ENCODE measurements around the gene MB21D2.

Gene MB21D2

DNA sequence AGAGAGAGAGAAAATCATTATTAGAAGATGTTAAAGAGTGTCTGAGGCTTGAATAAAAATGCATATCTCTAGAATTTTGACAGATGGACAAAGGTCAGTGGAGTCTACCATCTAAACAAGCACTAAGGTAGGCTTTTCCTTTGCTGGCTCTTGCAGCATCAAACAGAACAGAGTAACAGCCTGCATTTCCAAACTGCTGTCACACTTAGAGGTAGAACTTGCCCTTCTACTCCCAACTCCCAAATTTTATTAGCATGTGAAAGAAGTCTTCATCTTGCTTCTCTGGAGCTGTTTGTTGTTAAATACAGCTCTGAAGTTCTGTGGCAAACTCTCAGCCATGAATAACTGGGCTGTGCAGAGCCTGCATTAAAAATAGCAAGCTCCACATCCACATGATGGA is 4.1 kb upstream of the MB21D2 start:
- DNase-seq (ENCODE audit: low read depth) = no peak

DNA sequence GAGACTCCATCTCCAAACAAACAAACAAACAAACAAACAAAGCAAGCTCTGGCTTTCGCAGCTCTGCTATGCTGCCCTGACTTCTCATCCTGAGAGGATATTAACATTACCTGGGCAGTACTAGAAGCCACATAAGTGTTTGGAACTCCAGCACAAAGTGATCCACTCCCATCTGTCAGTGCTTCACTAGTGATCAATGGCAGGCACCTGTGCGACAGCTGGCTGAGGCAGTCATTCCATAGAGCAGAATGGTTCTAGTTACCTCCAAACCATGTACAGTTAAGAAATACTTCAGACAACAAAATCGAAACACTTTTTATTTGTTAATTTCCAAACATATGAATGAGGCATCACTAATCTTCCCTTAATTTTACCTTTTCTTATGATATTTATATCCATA is 2.8 kb upstream of the MB21D2 start:
- no peak for DNase-seq (ENCODE audit: low read depth)

DNA sequence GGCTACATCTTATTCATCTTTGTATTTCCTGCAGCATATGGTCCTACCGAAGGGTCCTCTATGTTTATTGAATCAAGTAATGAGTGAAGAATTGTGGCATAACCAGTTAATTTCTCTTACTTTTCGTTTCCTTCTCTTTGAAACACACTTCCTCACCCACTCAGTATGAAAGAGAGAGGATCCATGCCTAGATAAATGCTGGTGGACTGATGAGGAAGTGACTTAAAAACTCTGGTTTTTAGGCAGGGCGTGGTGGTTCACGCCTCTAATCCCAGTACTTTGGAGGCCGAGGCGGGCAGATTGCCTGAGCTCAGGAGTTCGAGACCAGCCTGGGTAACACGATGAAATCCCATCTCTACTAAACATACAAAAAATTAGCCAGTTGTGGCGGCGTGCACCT is 2.2 kb upstream of the MB21D2 start:
- DNase-seq (ENCODE audit: low read depth) = no peak

DNA sequence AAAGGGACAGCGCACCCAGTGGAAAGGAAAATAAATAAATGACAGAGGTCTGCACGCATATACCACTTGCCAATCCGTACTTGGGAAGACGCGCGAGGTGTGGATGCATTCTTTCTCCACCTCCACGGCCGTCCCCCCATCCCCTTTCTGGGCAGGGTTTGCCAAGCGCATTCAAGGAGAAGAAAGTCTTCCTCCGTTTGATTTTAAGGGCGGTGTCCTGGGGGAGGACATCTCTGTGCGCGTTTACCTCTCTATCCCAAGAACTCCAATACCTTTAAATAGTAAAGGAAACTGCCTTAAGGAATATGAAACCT is 576 bp upstream of the MB21D2 start:
- no peak for DNase-seq (ENCODE audit: low read depth)

DNA sequence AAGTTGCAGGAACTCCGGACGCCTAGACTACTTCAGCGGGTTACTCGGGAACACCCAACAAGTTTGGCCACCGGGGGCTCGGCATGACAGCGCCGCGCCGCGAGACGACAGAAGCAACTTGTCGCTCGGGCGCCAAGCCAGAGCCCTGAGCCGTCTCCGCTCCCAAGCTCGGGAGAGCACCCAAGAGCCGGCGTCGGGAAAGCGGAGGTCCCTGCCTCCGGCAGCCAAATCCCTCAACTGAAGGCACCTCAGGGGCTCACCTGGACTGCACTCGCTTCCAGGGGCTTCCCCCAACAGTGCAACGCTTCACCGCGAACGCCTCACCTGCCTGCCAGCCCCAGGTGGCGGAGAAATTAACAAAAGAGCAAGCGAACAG is 640 bp downstream of the MB21D2 start:
- no peak for DNase-seq (ENCODE audit: low read depth)

DNA sequence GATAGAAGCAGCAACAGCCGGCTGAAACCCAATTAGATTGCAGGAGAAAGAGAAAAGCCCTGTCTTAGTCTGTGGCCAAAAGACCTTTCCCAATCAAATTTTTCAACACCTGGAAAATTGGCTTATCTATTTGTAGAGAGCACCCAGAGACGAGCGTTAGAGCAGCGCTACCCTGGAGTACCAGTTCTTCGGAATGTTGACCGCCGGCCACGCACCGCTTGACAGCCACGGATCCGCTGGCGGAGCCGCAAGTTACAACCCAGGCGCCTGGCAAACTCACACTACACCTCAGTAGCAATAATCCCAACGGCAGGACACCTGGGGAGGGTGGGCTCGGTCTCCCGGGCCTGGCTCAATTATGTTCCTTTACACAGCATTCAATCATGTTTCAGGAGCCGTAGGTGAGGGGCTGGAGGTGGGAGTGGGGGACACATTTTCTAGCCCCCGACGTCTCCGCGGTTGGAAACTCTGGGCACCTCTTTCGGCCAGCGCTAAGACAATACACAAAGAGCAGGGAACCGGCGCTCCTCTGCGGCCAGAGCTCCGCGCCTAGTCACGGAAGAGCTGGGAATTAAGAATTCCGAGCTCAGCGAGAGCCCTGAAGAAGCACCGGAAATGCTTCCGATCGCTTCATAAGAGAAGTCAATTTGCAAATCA is 1.2 kb downstream of the MB21D2 start:
- DNase-seq (ENCODE audit: low read depth) = no peak

DNA sequence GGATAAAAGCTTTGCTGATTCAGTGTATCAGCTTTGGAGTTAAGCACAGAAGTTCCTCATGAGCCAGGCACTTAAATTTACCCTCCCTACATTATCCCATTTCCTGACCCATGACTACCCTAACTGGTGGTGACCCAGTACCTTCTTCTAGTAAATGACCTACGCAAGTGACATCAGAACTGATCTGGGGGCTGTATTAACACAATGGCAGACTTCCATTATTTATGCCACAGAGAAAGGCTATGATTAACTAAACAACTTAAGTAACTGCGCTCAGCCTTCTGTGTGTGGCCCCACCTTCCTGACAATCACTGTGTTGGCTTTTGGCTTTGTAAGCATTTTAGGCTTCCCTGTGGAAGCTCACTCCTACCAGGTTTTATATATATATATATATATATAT is 1.9 kb downstream of the MB21D2 start:
- DNase-seq (ENCODE audit: low read depth) = no peak

DNA sequence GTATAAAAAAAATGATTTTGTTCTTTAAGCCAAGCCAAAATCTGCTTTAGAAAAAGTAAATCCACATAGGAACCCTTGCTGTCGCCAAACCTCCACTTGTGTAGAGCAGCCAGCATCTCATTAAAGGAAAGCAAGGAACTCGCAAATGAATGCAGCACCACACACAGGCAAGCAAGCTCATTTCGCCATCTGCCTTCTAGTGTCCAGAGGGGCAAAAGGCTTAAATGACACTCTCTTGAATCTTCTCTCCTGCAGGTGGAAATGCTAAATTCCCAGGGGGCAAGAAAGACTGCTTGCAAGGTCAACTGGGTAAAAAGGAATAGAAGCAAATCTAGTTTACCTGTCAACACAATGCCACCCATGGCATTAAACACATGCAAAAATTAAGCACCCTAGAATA is 2.4 kb downstream of the MB21D2 start:
- DNase-seq (ENCODE audit: low read depth) = no peak

DNA sequence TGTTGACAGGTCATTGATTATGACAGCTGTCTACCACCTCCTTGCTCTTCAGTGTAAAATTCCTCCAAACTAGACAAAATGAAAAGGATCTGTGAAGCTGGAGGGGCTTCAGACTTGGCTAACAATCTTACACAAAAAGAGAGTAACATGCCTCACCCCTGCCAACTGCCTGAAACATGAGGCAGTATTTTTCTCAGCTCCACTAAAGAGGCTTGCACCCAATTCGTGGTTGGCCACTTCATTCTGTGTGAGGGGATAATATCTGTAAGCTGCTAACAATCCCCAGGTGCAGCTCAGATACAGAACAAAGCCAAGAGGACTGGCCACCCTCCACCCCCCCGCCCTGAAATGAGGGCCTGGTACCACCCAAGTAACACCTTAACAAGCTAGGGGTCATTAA is 2.8 kb downstream of the MB21D2 start:
- DNase-seq (ENCODE audit: low read depth) = no peak

DNA sequence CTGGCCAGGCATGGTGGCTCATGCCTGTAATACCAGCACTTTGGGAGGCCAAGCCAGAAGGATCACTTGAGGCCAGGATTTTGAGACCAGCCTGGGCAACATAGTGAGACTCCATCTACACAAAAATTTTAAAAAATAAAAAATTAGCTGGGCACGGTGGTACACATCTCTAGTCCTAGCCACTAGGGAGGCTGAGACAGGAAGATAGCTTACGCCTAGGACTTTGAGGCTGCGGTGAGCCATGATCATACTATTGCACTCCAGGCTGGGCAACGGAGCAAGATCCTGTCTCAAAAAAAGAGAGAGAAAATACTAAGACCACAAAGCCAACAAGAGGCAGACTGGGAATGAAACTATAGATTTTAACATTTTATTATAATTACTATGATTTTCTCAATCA is 4.1 kb downstream of the MB21D2 start:
- no peak for DNase-seq (ENCODE audit: low read depth)

DNA sequence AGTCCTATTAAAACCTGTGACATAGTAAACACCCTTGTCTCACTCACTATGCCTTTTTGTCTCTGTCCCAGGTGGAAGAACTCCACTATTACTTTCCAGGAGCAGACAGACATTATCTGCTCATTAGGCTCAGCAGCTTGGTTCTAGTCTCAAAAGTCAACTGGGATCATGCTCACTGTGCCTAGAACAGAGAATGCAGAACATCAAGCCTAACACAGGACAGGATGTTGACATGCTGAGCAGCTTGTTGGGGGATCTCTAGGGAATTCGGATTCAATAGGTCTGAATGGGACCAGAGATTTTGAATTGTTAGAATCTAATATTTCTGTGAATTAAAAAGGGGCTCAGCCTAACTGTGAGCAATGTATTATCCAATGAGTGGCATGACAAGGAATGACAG is 6.4 kb downstream of the MB21D2 start:
- no peak for DNase-seq (ENCODE audit: low read depth)

DNA sequence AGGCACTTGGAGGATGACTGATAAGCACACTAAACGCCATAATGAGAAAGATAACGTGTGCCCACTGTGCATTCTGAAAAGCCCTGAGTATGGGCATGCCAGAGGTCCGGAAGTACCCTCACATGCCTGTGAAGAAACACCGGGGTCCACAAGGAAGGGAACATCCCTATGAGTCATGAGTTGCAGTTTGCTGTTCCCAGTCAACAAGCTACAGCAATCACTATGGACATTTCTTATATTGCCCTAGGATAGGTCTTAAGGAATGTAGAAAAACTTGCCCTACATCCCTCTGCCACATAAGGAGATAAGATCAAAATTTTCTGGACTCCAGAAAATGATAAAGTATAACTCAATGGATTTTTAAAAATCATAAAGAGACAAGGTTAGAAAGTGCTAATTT is 9.9 kb downstream of the MB21D2 start:
- DNase-seq (ENCODE audit: low read depth) = no peak

DNA sequence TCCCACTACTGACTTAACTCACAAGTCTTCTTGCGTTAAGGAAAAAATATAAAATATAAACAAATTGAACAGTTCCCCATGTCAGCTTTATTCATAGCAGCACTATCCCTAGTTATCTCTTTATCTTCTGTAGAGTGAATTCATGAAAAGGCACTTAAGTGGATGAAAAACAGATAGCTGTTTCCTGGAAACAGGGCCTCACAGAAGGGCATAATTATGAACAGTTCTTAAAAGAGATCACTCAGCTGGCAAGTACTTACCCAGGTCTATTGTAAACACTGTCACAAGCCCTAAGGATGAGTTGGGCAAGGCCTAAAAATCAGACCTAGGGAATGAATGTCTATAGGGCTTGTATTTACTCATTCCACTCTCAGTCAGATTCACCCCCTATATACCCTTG is 10.7 kb downstream of the MB21D2 start:
- DNase-seq (ENCODE audit: low read depth) = no peak

DNA sequence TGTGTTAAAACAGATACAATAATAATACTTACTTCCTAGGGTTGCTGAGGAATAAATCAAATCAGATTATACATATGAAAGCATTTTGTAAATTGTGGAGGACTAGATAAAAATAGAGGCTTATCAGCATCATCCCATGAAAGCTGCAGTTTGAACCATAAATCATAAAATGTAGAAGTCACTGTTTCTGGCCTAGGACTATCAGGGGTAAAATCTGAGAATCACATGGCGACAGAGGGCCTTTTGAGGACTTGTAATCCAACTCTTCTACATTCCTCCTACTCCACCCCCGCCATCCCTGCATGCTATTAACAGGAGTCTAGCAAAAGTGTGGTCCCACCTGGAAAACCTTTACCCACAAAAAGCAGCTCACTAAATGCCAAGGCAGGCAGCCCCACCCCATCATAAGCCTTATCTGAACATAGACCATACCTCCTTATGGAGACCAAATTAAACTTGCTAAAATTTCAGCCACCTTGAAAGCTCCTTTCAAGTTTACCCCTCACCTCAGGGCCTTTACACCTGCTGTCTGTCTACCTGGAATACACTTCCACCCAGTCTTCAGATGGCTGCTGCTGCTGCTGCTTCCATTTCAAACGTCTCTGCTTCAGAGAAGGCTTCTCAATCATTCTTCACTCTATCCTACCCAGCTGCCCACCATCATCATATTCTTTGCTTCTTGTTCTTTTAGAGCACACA is 11.5 kb downstream of the MB21D2 start:
- no peak for DNase-seq (ENCODE audit: low read depth)

DNA sequence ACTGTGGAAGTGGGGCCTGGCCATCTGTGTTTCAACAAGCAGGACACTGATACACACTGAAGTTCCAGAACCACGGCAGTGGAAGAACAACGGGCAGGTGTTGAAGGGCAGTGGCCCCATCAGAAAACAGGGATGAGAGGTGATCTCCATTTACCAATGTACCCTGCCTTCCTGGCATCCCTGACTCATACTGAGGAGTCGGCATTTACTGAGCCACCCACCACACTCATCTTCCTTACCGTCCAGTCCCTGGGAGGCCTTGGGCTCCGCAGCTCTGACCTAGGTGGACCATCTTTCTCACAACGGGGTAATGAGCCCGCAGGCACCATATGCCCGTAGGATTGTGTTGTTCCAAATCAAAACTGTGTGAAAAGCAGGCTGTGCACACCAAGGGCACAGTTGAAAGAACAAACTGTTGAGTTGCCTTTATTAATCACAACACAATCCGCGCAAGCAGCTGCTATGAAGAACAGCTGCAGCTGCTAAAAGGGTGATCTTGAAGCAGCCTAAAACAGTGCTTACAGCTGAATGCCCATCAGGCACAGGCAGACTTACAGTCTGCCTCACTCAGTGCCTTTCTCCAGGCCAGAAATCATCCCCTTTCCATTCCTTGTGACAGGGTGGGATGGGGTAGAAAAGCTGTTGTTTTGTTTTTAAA is 12.9 kb downstream of the MB21D2 start:
- DNase-seq (ENCODE audit: low read depth) = no peak

DNA sequence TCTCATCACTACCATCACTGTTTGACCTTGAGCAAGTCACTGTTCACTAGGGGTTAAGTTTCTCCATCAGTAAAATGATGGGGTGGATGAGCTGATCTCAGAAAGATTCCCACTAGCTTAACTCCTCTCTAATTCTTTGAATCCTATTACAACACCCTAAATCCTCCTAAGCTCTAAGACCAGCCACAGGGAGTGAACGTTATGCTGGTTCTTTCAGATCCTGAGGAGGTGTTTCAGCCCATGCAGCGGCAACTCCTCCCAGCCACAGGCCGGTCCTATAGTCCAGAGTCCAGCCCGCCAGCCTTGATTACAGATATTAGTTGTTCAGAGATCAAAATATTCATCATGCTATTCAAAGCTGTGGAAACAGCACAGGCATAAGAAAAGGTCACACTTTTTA is 15.1 kb downstream of the MB21D2 start:
- DNase-seq (ENCODE audit: low read depth) = no peak

DNA sequence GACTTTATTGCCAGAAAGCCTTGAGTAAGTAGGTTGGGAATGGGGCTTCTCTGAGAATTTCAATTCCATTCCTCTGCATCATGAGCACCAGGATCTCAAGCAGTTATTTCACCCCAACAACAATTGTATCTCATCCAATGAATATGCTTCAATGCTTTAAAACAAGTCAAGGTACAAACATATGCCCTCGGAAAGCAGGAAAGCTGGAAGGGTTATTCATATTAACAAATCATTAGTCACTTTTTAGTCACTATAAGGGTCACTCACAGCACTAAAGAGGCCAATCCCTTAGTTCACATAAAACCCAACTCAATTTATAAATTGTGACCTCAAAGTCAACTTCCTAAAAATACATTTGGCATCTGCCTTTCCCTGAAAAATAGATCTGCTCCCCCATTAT is 16.2 kb downstream of the MB21D2 start:
- DNase-seq (ENCODE audit: low read depth) = no peak

DNA sequence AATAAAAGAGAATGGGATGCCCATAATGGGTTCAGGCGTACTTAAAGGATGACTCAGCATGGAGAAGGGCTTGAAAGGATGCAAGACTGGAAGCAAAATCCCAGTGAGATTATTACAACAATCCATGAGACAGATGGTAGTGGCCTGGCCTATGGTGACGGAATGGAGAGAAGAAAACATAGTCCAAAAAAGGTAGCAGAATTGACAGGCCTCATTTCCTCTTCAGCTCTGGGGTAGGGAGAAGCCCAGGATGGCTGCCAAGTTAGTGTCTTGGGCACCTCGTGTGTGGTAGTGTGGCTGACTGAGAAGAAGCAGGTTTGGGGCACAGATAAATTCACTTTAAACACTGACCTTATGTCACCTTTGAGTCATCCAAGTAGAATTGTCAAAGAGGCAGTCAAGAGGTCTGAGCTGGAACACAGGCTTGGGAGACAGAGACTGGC is 18.1 kb downstream of the MB21D2 start:
- no peak for DNase-seq (ENCODE audit: low read depth)

DNA sequence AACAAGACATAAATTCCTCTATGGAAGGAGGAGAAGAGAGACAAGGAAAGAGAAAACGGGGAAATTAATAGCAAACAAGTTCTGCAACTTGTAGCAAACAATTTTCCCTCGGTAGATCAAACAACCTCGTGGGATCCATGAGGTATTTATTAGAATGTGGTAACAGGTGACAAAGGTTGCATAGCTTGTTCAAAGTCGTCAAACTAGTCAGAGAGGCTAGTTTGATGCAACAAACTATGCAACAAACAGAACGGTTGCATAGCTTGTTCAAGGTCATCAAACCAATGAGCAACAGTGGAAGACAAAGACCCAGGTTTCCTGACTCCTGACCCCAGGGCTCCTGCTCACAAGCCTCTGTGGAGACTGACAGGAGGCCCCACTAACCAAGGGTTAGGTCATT is 20.7 kb downstream of the MB21D2 start:
- no peak for DNase-seq (ENCODE audit: low read depth)

DNA sequence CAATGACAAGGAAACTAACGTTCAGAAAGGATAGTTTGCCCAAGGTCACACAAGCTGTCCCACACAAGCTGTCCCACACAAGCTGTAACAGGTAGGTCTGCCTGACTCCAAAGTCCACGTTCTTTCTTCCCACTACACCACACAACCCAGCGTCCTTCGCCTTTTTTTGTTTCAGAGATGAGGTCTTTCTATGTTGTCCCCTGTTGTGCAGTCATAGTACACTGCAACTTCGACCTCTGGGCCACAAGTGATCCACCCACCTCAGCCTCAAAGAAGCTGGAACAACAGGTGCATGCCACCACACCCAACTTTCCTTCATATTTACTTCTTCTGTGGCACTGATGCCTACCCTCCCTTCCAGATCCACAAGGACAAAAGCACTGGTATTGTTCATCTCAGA is 21.4 kb downstream of the MB21D2 start:
- DNase-seq (ENCODE audit: low read depth) = no peak

DNA sequence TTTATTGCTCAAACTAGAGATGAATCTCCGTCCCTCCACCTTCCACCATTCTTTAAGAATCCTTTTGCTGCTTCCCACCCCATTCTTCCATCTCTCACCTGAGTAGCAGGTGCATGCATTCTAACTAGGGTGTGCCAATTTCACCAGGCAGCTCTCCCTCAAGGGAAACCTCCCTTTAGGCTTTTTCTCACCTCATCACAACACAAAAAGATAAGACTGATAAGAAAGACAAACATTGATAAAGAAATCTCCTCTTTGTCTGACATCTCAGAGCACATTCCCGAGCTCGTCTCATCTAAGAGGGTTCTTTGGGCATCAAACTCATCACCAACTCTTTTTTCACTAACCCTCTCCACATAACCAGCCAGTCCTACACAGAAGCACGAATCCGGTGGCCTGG is 23.0 kb downstream of the MB21D2 start:
- no peak for DNase-seq (ENCODE audit: low read depth)

DNA sequence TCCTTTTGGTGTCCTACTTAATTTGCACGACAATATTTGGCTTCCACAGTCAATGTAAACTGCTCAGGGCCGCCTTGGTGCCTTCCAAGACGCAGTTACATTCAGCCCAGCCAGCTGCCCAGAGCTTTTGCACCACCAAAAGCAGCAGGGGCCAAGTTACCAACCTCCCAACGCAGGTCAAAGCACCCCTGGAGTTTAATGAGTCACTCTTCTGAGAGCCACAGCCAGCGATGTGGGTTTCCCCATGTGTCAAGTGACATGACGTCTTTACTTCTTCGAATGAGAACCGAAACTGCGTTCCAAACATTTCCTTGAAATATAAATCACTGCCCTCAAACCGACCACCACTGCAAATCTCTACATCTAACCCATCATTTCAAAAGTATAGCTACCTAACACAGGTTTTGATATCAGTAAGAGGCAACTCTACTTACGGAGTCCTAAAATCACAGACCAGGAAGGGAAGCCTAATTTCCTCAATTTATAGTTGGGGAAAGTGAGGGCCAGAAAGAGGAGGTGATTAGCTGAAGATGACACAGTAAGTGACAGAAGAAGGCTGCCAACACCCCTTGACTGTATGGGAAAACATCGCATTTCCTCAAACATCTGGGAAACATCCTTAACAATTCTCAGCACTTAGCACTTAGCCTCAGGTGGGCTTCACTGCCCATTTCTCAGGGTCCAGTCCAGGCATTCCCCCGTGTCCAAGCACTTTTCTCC is 24.5 kb downstream of the MB21D2 start:
- DNase-seq (ENCODE audit: low read depth) = peak; percentile 30
